HEK293 (cell line): ENCODE data around the gene IRF2.

Source experiments
- CTCF ChIA-PET: fragments of 350-600 bp; formaldehyde crosslinking; extraction: SDS; loops from one replicate; lab custom pipeline; 2021; ENCODE audit warnings: antibody characterized with exemption; lab: Yijun Ruan, JAX
- POLR2A ChIA-PET: fragments of 300-600 bp; formaldehyde crosslinking; extraction: SDS; loops from one replicate; lab custom pipeline; 2020; ENCODE audit warnings: antibody characterized with exemption, inconsistent platforms; lab: Yijun Ruan, JAX
- H3K27ac ChIP-seq: fragments of 200-500 bp; sonication (Bioruptor generic); 2 replicates; pipeline ENCODE4 v1.5.1; 2014; ENCODE audit warnings: low read depth, low read length, control low read depth, inconsistent platforms; ENCODE audit errors: extremely low read depth
- H3K36me3 ChIP-seq, 2 experiments: fragments of 200-500 bp in 1 of 2; sonication (Bioruptor generic) in 1 of 2; 1 replicate in 1 of 2; 2 replicates in 1 of 2; pipeline ENCODE4 v1.5.1; 2014 to 2017; ENCODE audit warnings: inconsistent platforms in 2 of 2, low read length in 2 of 2; ENCODE audit not compliant: control insufficient read depth in 2 of 2, insufficient read depth in 1 of 2
- H3K4me1 ChIP-seq: fragments of 200-500 bp; sonication (Bioruptor generic); 2 replicates; pipeline ENCODE4 v1.5.1; 2014; ENCODE audit warnings: mild to moderate bottlenecking, low read length, inconsistent platforms; ENCODE audit not compliant: control insufficient read depth, insufficient read depth
- H3K4me3 ChIP-seq: 2 replicates; pipeline ENCODE4 v1.5.1; 2011; ENCODE audit warnings: low read depth, mild to moderate bottlenecking, control low read depth, low read length, moderate library complexity
- H3K9me3 ChIP-seq: fragments of 200-500 bp; sonication (Bioruptor generic); 2 replicates; pipeline ENCODE4 v1.5.1; 2014; ENCODE audit warnings: low read depth, low read length, inconsistent platforms; ENCODE audit not compliant: control insufficient read depth, insufficient read depth
- BCL11A ChIP-seq: fragments of 450-650 bp; formaldehyde crosslinking; IDR thresholded peaks from 2 replicates; pipeline ENCODE4 v1.5.1; 2016; ENCODE audit warnings: low read depth, missing biosample characterization, missing genetic modification characterization
- EGR2 ChIP-seq: fragments of 450-650 bp; formaldehyde crosslinking; IDR thresholded peaks from 2 replicates; pipeline ENCODE4 v1.5.1; 2016; ENCODE audit warnings: low read depth, missing biosample characterization, missing genetic modification characterization
- ZBTB17 ChIP-seq: fragments of 450-650 bp; formaldehyde crosslinking; IDR thresholded peaks from 2 replicates; pipeline ENCODE4 v1.5.1; 2016; ENCODE audit warnings: missing biosample characterization, missing genetic modification characterization
- ZBTB48 ChIP-seq: fragments of 450-650 bp; formaldehyde crosslinking; IDR thresholded peaks from 2 replicates; pipeline ENCODE4 v1.5.1; 2016; ENCODE audit warnings: missing biosample characterization, missing genetic modification characterization
- ZNF133 ChIP-seq: fragments of 450-650 bp; formaldehyde crosslinking; IDR thresholded peaks from 2 replicates; pipeline ENCODE4 v1.5.1; 2016; ENCODE audit warnings: missing biosample characterization, missing genetic modification characterization
- ZNF2 ChIP-seq: fragments of 450-650 bp; formaldehyde crosslinking; IDR thresholded peaks from 2 replicates; pipeline ENCODE4 v1.5.1; 2016; ENCODE audit warnings: missing biosample characterization, missing genetic modification characterization
- ZNF221 ChIP-seq: fragments of 450-650 bp; formaldehyde crosslinking; IDR thresholded peaks from 2 replicates; pipeline ENCODE4 v1.5.1; 2017; ENCODE audit warnings: missing biosample characterization, missing genetic modification characterization, borderline replicate concordance
- ZNF223 ChIP-seq: fragments of 450-650 bp; formaldehyde crosslinking; IDR thresholded peaks from 2 replicates; pipeline ENCODE4 v1.5.1; 2016; ENCODE audit warnings: missing biosample characterization, missing genetic modification characterization
- ZNF274 ChIP-seq, 2 experiments: fragments of 200-500 bp in 1 of 2; fragments of 450-650 bp in 1 of 2; sonication (Bioruptor generic) in 1 of 2; formaldehyde crosslinking in 1 of 2; IDR thresholded peaks; 2 replicates each; pipeline versions ENCODE4 v1.5.1 to v1.6.1; 2014 to 2016; ENCODE audit warnings: borderline replicate concordance in 1 of 2, inconsistent platforms in 1 of 2, low read length in 1 of 2, missing biosample characterization in 1 of 2, missing genetic modification characterization in 1 of 2
- ZNF354C ChIP-seq: fragments of 450-650 bp; formaldehyde crosslinking; IDR thresholded peaks from 2 replicates; pipeline ENCODE4 v1.5.1; 2016; ENCODE audit warnings: missing biosample characterization, missing genetic modification characterization, low read depth, borderline replicate concordance
- ZNF473 ChIP-seq: fragments of 450-650 bp; formaldehyde crosslinking; IDR thresholded peaks from 2 replicates; pipeline ENCODE4 v1.5.1; 2017; ENCODE audit warnings: missing biosample characterization, missing genetic modification characterization
- ZNF544 ChIP-seq: fragments of 450-650 bp; formaldehyde crosslinking; IDR thresholded peaks from 2 replicates; pipeline ENCODE4 v1.5.0; 2017; ENCODE audit warnings: missing biosample characterization, missing genetic modification characterization
- ZNF561 ChIP-seq: fragments of 450-650 bp; IDR thresholded peaks from 2 replicates; pipeline ENCODE4 v1.5.1; 2018; ENCODE audit warnings: missing biosample characterization, missing genetic modification characterization, borderline replicate concordance
- ZNF610 ChIP-seq: fragments of 450-650 bp; formaldehyde crosslinking; IDR thresholded peaks from 2 replicates; pipeline ENCODE4 v1.5.1; 2016; ENCODE audit warnings: missing biosample characterization, missing genetic modification characterization, borderline replicate concordance
- ZNF654 ChIP-seq: fragments of 450-650 bp; formaldehyde crosslinking; IDR thresholded peaks from 2 replicates; pipeline ENCODE4 v1.5.1; 2016; ENCODE audit warnings: low read depth, missing biosample characterization, missing genetic modification characterization
- ZNF670 ChIP-seq: fragments of 450-650 bp; formaldehyde crosslinking; IDR thresholded peaks from 2 replicates; pipeline ENCODE4 v1.5.1; 2016; ENCODE audit warnings: missing biosample characterization, missing genetic modification characterization, low read depth
- ZNF768 ChIP-seq: fragments of 450-650 bp; formaldehyde crosslinking; IDR thresholded peaks from 2 replicates; pipeline ENCODE4 v1.5.1; 2018; ENCODE audit warnings: missing biosample characterization, mild to moderate bottlenecking, missing genetic modification characterization
- ZNF785 ChIP-seq: fragments of 450-650 bp; formaldehyde crosslinking; IDR thresholded peaks from 2 replicates; pipeline ENCODE4 v1.5.1; 2016; ENCODE audit warnings: missing biosample characterization, missing genetic modification characterization
- TF ChIP-seq, protein P1 (sequence below): fragments of 450-650 bp; formaldehyde crosslinking; conservative IDR thresholded peaks from 2 replicates; pipeline ENCODE4 v1.5.1; 2016; ENCODE audit warnings: low read depth, missing biosample characterization, missing genetic modification characterization
- TF ChIP-seq, protein P2 (sequence below): fragments of 450-650 bp; formaldehyde crosslinking; IDR thresholded peaks from 2 replicates; pipeline ENCODE4 v1.5.1; 2016; ENCODE audit warnings: missing biosample characterization, missing genetic modification characterization

IRF2 gene

DNA sequence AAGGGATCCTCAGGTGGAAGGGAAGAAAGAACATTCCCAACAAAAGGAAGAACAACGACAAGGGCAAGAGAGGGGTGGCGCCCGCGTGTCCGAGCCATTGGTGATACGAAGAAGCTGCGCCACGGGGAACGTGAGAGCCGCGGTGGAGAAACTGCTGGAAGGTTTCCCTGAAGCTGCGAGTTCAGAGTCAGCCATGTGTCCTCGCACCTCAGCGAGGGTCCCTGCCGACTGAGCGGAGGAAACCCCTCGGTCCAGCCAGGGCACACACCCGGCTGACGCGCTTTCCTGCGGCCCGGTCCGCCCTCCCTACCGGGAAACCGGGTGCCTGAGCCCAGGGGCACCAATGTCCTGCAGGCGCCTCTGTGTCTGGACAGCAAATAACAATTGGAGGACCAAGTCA lies 18.0 kb downstream of the IRF2 start (continued):
- TF ChIP-seq, protein P1, sequence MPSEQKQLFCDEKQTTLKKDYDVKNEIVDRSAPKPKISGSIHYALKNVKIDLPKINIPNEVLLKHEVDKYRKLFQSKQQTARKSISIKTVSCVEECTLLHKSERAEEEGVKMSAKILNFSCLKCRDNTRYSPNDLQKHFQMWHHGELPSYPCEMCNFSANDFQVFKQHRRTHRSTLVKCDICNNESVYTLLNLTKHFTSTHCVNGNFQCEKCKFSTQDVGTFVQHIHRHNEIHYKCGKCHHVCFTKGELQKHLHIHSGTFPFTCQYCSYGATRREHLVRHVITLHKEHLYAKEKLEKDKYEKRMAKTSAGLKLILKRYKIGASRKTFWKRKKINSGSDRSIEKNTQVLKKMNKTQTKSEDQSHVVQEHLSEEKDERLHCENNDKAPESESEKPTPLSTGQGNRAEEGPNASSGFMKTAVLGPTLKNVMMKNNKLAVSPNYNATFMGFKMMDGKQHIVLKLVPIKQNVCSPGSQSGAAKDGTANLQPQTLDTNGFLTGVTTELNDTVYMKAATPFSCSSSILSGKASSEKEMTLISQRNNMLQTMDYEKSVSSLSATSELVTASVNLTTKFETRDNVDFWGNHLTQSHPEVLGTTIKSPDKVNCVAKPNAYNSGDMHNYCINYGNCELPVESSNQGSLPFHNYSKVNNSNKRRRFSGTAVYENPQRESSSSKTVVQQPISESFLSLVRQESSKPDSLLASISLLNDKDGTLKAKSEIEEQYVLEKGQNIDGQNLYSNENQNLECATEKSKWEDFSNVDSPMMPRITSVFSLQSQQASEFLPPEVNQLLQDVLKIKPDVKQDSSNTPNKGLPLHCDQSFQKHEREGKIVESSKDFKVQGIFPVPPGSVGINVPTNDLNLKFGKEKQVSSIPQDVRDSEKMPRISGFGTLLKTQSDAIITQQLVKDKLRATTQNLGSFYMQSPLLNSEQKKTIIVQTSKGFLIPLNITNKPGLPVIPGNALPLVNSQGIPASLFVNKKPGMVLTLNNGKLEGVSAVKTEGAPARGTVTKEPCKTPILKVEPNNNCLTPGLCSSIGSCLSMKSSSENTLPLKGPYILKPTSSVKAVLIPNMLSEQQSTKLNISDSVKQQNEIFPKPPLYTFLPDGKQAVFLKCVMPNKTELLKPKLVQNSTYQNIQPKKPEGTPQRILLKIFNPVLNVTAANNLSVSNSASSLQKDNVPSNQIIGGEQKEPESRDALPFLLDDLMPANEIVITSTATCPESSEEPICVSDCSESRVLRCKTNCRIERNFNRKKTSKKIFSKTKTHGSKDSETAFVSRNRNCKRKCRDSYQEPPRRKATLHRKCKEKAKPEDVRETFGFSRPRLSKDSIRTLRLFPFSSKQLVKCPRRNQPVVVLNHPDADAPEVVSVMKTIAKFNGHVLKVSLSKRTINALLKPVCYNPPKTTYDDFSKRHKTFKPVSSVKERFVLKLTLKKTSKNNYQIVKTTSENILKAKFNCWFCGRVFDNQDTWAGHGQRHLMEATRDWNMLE (tag by site-specific recombination), result no peak
- TF ChIP-seq ZNF670 (tag by site-specific recombination) (no peak), ZNF274 (IDR thresholded peaks at IDR 0.05; ENCODE audit: low read length) (no peak), ZNF274 (tag by site-specific recombination; IDR thresholded peaks at IDR 0.05; ENCODE audit: borderline replicate concordance) (no peak), ZNF610 (tag by site-specific recombination) (no peak), EGR2 (tag by site-specific recombination) (no peak)

DNA sequence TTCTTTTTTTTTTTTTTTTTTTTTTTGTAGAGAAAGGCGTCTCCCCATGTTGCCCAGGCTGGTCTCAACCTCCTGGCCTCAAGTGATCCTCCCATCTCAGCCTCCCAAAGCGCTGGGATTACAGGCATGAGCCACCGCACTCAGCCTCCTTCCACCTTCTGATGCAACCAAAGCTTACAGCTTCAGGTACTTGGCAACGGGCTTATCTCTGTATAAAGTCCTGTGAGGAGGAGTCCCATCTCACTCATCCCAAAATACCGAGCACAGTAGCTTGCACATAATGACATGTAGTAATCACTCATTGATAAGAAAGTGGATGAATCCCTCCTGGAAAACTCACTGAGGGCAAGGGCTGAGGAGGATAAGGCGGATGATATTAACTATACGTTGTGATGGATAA lies 19.1 kb downstream of the IRF2 start:
- Histone ChIP-seq H3K27ac (no peak overlapping the region), H3K4me3 (no peak overlapping the region), H3K36me3 (no peaks in the 10 kb centered on the region), H3K9me3 (no peaks in the 10 kb centered on the region), H3K4me1 (no peaks in the 10 kb centered on the region)
- TF ChIP-seq ZNF223 (tag by site-specific recombination) (no peak), ZNF2 (tag by site-specific recombination) (no peak), ZNF654 (tag by site-specific recombination) (no peak), ZNF221 (tag by site-specific recombination) (no peak), ZNF133 (tag by site-specific recombination) (no peak), ZNF785 (tag by site-specific recombination) (no peak), BCL11A (tag by site-specific recombination) (no peak), ZNF561 (tag by site-specific recombination) (no peak), ZNF544 (no peak), ZBTB17 (tag by site-specific recombination) (no peak), ZNF768 (tag by site-specific recombination) (no peak), ZBTB48 (tag by site-specific recombination) (no peak), ZNF473 (no peak), ZNF354C (no peak)
- TF ChIP-seq, protein P2, sequence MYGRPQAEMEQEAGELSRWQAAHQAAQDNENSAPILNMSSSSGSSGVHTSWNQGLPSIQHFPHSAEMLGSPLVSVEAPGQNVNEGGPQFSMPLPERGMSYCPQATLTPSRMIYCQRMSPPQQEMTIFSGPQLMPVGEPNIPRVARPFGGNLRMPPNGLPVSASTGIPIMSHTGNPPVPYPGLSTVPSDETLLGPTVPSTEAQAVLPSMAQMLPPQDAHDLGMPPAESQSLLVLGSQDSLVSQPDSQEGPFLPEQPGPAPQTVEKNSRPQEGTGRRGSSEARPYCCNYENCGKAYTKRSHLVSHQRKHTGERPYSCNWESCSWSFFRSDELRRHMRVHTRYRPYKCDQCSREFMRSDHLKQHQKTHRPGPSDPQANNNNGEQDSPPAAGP (tag by site-specific recombination), result no peak
- POLR2A ChIA-PET, result no interaction called here
- CTCF ChIA-PET, result no interaction called here
